C4-2B (cell line): ENCODE data around the gene NRG2.

ENCODE experiments used
- ZFX ChIP-seq: fragments of 450-650 bp; IDR thresholded peaks from 2 replicates; pipeline ENCODE4 v1.6.1; 2017
- TF ChIP-seq, protein P1 (sequence below): fragments of 450-650 bp; conservative IDR thresholded peaks from 2 replicates; pipeline ENCODE4 v1.5.1; 2017; ENCODE audit warnings: mild to moderate bottlenecking

DNA sequence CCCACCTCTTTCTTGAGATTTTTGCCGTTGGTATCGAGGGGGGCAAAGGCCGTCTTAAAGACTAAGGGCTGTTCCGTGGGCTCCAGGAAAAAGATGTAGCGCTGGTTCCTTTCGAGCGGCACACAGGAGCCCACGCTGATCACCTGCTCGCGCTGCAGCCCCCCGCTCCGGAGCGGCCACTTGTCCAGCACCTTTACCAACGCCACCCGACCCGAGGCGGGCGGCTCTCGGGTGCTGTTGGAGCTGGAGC is 781 bp downstream of the NRG2 start:
- TF ChIP-seq, protein P1, sequence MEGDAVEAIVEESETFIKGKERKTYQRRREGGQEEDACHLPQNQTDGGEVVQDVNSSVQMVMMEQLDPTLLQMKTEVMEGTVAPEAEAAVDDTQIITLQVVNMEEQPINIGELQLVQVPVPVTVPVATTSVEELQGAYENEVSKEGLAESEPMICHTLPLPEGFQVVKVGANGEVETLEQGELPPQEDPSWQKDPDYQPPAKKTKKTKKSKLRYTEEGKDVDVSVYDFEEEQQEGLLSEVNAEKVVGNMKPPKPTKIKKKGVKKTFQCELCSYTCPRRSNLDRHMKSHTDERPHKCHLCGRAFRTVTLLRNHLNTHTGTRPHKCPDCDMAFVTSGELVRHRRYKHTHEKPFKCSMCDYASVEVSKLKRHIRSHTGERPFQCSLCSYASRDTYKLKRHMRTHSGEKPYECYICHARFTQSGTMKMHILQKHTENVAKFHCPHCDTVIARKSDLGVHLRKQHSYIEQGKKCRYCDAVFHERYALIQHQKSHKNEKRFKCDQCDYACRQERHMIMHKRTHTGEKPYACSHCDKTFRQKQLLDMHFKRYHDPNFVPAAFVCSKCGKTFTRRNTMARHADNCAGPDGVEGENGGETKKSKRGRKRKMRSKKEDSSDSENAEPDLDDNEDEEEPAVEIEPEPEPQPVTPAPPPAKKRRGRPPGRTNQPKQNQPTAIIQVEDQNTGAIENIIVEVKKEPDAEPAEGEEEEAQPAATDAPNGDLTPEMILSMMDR: no peak
- no peak for TF ChIP-seq ZFX
